HG02840 (cell line): ENCODE data around the gene CDK1.
"Not testable (repeated sequence)": the region's sequence is repeated elsewhere in the genome, so short reads cannot be mapped to it uniquely, and the experiment has no call there.

Experiments used
- ATAC-seq: cut with Tn5 transposase; IDR thresholded peaks from one replicate; pipeline ENCODE4 v1.9.1; 2021; ENCODE audit warnings: mild to moderate bottlenecking, moderate library complexity, moderate number of reproducible peaks; ENCODE audit not compliant: unreplicated experiment, low FRiP score

The CDK1 gene

DNA sequence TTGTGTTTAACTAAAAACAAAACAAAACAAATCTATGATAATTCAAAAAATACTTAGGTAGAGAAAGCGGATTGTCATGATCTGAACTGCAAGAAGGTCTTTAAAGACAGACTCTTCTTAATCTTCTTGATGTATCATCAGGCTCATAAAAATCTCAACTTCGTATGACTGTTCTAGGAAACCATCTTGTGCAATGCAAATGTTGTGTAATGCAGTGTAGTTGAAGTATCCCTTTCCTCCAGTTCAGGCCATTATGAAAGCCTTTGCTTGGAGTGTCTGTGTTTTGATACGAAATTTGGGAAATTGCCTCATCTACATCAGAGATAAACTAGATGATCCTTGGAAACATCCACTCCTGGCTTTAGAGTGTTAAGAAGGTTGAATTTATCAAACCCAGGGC, 30.9 kb downstream of the CDK1 start:
- ATAC-seq = no peak

DNA sequence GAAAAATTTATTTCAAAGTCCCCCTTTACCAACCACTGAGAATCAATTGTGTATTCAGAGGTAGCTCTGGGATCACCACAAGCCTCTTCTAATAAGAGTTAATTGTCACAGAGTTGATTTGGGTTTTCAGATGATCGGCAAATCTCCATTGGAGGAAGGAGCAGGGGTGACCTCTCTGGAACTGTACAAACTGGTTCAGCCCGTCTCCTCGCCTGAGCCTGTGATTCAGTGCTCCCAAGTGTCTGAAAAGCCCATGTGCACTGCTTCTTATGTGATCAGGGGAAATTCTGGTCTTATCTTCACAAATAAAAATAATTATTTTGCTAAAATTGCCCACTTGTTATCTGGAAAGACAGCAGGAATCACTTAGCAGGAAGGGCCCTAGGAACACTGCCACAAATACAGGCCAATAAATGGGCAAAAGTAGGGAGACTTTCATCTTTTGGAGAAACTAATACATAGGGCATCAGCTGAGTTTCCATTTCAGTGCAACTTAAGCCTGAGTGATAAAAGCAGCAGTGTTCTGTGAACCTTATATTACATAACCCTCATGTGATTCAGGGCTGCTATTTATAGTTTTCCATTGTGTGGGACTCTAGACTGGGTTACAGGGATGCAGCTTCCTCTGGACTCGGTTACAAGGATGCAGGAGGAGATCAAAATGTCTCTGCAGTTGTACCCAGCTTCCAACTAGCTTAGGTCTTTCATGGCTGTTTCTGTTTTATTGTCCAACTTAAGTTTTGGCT, 32.3 kb downstream of the CDK1 start:
- ATAC-seq = no peak

DNA sequence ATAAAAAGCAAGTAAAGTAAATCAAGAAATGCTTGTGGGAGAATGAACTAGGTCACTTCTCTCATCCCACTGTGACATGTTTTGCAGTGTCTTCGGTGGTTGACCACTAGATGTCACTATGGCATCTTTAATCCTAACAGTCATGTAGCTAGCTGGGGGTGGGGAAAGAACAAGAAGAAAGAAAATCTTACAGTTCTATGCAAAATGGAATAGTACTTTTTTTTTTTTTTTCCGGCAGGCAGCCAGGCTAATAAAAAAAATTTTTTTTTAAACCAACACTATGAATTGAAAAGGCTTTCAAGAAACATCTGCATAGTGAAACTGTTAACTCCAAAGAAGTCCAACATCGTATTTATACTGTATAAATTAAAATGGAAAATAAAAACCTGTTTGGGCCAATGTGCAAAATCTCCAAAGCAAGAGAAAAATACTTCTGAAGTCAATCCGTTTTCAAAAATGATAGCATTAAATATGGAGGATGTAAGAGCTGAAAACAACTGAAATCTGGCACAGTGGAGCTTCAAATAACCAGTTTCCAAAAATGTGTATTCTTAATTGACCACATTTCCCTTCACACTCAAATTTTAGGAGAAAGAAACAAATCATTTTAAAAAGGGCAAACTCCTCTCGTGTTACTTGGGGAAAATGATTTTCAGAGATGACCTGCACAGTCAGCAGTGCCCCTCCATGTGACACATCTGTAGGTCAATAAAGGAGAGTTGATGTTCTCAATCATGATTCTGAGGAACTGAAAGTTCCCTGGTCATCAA, 38.5 kb downstream of the CDK1 start:
- peak; percentile 63 for ATAC-seq

DNA sequence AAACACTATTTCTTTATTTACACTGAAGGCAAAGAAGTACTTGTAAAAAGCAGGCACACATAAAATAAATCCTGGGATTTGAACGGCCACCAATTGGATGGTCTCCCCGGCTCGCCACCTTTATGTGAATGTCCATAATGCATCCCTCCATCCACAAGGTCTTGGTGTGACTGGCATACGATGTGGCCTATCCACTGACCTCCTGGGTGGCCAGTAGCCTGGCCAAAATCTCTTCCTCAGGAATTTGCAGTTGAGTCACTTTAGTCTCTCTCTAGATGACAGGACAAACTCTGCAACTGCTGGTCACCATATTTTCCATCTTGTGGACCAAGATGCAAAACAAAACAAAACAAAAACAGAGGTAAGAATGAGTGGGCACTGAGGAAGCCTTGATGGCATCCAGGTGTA, 39.1 kb downstream of the CDK1 start:
- no peak for ATAC-seq

DNA sequence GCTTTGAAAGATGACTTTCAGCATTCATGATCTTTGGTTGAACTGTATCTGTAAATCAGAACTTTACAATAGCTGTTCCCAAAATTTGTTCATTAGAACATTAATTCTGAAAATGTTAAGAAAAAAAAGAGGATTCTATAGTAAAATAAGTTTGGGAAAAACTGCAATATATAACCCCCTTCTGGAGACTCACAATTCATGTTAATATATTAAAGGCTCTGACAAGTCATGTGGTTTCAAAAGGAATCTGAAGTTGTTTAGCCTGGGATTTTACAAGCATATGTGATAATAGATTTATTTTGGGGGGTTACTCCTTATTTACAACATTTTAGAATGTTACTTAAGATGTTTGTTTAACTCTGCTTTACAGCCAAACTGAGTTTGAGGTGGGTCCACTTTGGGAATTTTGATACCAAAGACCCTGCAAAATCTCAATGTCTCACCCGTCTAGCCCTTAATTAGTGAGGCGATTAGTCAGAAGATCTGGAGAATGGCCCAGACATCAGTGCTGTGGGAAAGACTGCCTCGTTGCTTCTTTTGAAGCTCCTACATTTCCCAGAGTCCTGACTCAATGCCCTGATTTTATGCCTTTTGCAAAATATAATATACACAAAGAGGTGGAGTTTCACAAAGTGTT, 40.0 kb downstream of the CDK1 start:
- no peak for ATAC-seq

DNA sequence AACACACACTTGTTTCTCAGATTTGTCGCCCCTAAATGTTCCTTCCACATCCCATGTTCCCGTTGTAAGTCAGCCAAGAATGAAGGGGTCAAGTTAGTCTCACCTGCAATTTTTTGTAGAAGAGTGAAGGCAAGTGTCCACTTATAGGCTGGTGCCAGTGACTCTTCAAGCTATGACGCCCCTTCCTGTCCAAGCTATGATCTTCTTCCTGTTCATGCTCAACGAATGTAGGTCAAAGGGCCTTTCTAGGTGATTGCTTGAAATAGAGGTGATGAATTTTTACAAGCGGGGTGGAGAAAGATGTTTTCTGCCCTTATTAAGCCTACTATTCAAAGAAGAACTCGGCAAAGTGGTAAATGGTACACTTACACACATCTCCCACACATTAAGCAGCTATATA, 41.0 kb downstream of the CDK1 start:
- ATAC-seq = no peak

DNA sequence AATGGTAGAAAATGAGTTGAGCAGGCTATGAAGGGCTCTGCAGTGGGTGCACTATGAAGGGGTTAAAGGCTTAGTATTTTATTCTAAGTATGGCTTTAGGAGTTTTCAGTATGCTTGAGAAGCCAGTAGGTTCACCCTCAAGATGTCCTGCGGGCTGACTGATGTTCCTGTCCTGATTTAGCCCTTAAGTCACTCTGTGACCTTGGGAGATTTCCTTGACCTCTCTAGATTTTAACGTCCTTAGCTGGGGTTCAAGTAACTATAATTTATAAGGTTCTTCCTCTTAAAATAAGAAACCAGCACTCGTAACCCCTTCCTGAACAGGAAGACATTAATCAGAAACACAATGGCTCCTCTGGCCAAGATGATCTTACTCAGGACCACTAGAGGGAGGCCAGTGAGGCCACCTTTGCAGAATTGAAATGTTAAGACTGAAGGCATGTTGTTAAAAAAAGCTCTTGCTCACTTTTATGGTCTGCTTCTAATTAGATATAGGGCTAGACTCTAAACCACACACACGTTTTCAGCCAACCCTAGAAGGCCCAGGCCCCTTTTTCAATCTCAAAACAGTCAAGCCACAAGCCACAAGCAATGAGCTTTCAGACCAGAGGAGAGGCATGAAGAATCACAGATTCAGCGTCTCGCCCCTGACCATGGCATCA, 41.9 kb downstream of the CDK1 start:
- no peak for ATAC-seq

DNA sequence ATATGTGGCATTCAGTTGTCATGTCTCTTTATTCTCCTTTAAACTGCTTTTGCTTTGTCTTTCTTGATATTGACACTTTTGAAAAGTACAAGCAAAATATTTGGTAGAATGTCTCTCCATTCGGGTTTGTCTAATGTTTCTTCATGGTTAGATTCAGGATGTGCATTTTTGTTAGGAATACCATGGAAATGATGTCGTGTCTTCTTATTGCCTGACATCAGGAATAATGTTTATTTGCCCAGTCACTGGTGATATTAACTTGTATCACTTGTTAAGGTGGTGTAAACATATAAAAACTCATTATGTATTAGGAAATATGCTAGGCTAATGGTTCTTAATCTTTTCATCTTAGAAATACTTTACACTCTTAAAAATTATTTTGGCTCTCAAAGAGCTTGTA, 43.4 kb downstream of the CDK1 start:
- ATAC-seq = no peak

DNA sequence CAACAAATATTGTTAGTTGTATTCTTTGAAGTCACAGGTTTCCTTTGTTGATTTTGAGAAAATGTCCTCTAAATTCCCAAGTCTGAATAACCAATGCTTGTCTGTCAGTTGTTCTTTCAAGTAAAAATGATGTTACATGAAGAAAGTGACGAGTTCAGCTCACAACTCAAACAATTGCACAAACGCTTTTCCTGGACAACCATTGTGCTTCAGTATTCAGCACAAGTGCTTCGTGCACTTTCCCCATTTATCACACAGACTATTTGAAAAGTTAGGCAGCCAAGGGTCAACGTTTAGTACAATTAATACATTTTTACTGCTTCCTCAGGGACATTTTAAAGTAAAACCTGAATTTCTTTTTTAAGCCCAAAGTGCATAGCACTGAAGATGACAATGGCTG, 44.5 kb downstream of the CDK1 start:
- no peak for ATAC-seq

DNA sequence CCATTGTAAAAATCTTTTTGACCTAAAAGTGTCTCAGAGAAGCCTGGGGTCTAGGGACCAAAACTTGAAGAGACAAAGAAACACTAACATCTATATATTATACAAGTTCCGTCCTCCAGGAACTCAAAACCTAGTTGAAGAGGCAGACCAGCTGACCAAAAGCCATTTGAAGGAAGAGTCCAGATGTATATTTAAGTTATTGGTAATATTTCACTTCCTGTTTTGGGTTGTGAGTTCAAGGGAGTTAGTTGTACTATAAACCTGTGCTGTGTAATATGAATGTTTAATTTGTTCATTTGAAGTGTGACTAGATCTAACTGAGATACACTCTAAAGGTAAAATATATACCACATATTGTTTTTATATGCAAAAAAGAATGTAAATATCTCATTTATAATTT, 45.0 kb downstream of the CDK1 start:
- no peak for ATAC-seq

DNA sequence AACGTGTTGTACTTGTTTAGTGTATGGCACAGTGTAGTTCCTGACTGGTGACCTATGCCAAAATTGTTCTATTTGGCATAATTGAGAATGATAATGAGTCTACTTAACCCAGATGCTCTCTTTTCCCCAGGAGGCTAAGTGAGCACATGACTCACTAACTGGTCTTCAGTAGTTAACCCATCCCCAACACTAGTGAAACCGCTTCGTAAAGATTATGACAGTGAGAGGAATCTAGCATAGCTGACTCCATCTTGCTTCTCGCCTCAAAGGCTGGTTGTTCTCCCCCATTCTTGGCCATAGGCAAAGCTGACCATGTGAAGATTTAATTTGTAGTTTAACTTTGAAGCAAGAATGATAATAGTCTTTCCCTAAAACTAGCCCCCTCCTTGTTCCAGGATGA, 47.2 kb downstream of the CDK1 start:
- no peak for ATAC-seq

DNA sequence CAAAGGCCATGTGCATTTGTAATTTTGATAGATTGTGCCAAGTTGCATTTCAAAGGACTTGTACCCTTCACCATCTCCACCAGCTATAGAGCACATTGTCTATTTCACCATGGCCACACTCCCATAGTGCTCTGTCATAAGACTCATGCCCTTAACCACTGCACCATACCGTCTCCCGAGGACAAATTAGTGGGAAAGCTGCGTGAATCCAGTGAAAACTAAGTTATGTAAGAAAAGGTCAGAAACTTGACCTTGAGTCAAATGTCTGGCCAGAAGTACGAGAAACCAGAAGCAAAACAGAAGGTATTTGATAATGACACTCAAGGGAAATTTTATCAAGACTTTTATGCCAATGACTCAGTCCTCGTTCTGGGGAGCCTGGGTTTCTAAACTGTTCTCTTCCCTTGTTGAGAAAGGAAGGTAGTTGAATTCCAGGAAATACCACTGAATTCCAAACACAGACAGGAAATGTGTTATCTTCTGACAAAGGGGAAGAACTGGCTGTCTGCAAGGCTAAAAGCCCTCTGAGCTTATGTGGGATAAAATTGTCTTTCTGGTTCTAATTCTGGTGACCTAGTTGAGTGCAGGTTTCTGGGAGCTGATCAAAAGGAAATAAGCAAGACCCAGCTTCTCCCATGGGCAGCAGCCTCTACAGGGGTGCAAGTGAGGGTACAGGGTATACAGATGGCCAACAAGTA, 49.7 kb downstream of the CDK1 start:
- ATAC-seq = no peak

DNA sequence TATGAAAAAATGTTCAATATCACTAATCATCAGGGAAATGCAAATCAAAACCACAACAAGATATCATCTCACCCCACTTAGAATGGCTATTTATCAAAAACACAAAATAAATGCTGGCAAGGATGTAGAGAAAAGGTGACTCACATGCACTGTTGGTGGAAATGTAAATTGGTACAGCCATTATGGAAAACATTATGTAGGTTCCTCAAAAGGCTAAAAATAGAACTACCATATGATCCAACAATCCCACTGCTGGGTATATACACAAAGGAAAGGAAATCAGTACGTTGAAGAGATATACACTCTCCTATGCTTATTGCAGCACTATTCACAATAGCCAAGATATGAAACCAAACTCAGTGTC, 50.2 kb downstream of the CDK1 start:
- no peak for ATAC-seq

DNA sequence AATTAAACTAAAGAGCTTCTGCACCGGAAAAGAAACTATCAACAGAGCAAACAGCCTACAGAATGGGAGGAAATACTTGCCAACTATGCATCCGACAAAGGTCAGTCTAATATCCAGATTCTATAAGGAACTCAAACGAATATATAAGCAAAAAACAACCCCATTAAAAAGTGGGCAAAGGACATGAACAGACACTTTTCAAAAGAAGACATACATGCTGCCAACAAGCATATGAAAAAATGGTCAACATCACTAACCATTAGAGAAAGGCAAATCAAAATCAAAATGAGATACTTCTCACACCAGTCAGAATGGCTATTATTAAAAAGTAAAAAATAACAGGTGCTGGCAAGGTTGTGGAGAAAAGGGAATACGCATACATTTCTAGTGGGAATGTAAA, 53.9 kb downstream of the CDK1 start:
- not testable (repeated sequence) for ATAC-seq

DNA sequence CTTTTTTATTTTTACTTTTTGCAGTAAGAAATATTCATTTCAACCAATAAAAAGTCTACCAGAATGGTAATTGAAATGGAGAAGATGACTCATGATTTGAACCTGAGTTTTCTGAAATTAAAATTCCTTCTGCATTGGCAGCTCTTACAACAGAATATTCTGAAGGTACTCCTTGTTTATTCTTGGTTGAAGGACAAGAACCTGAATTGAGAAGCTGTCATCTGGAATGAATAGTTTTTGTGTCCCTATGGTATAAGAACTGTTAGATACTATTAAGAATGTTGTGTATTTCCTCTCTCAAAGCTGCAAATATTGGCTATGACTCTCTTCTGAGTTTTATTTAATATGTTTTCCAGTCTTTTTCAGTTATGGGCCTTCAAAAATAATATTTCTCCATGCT, 56.1 kb downstream of the CDK1 start:
- ATAC-seq = no peak

DNA sequence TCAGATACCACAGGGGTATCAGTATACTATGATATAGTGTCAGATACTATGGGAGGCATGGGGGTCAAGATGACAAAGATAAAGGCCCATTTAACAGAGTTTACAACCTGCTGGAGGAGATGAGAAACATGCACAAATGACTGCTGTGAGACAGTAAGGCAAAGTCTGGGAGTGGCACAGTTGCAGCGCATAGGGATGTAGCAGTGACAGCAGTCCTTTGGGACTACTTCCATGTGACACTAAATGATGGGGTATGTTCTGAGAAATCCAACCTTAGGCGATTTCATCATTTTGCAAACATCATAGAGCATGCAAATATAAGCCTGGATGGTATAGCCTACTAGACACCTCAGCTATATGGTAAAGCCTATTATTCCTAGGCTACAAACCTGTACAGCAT, 56.8 kb downstream of the CDK1 start:
- no peak for ATAC-seq

DNA sequence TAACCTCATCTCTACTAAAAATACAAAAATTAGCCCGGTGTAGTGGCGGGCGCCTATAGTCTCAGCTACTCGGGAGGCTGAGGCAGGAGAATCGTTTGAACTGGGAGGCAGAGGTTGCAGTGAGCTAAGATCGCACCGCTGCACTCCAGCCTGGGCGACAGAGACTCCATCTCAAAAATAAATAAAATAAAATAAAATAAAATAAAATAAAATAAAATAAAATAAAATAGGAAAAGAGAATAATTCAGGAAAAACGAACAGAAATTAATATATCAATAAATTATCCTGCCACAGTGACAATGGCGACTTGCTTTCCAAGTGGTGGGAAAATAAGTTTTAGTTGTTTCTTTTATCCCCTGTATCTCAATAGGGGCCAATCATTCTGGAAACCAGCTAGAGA, 62.9 kb downstream of the CDK1 start:
- not testable (repeated sequence) for ATAC-seq

DNA sequence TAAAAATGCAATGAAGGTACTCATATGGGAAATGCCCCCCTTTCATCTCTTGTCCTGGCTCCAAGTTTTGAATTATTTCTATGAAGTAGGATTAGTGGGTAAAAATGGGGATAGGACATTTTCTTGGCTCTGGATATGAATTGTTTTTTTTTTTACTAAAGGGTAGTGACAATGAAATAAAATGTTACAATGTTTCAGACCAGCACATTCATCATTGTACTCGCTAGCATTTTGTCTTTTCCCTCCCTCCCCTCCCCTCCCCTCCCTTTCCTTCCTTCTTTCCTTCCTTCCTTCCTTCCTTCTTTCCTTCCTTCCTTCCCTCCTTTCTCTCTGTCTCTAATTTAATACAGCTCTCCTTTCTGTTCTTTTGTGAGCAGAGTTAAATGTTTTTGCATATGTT, 64.4 kb downstream of the CDK1 start:
- no peak for ATAC-seq
